ENCODE measurements around the gene GNG13. TPM values are rescaled to one million over a fixed set of nuclear protein-coding genes. Genes with fewer than 3 reads are reported as not detected.
A peak's percentile ranks its signal among the peaks of the same experiment; 100 is the strongest.

The GNG13 gene
- not detected for polyA plus RNA-seq (2013, experiment 1 of 2)
- not detected for polyA plus RNA-seq (2013, experiment 2 of 2)

GRCh38 chr16:799948-800833 is at the start of gene GNG13:
Gene GNG13 (minus strand): TSS chr16:800734. CDS start chr16:799077, 1,657 bp downstream.
- H3K27me3 ChIP-seq (ENCODE audit: insufficient read depth, low read length) = peaks cover 48% of the 10 kb centered on the region
- 0 out of 2 replicates have a peak within 1 kb of the TSS, but pooled peaks have one; percentile 31 for H3K9ac ChIP-seq (ENCODE audit: low read depth, low read length)
- WGBS = 10% methylated on average over 57 of the region's 57 CpGs
- H3K9me3 ChIP-seq (ENCODE audit: insufficient read depth, low read depth, low read length) = no peaks in the 10 kb centered on the region
- peak within 1 kb of the TSS; percentile 44 for H3K4me3 ChIP-seq (ENCODE audit: low read length)
- peaks cover 7% of the 10 kb centered on the region; the same call in 1 of the 2 replicates for H3K36me3 ChIP-seq (ENCODE audit: insufficient read depth, low read length)
- no peaks in the 10 kb centered on the region for H3K4me1 ChIP-seq (ENCODE audit: insufficient read depth, low read length)
- no peak within 1 kb of the TSS for H3K27ac ChIP-seq (ENCODE audit: low read depth, low read length)

- Histone ChIP-seq H3K4me1 (ENCODE audit: insufficient read depth, low read length) (no peaks in the 10 kb centered on the region), H3K9ac (ENCODE audit: low read depth, low read length) (no peak overlapping the region), H3K4me3 (ENCODE audit: low read length) (no peak overlapping the region), H3K9me3 (ENCODE audit: insufficient read depth, low read depth, low read length) (peaks cover 45% of the 10 kb centered on the region), H3K27me3 (ENCODE audit: insufficient read depth, low read length) (no peaks in the 10 kb centered on the region), H3K36me3 (ENCODE audit: insufficient read depth, low read length) (no peaks in the 10 kb centered on the region), H3K27ac (ENCODE audit: low read depth, low read length) (no peak overlapping the region)
- 94% methylated on average over 44 of the region's 44 CpGs for WGBS
These were observed 48.1 kb upstream of the GNG13 start for GRCh38 chr16:848510-849253.

- no peak overlapping the region for H3K27ac ChIP-seq (ENCODE audit: low read depth, low read length)
- WGBS = 96% methylated on average over 33 of the region's 33 CpGs
- H3K27me3 ChIP-seq (ENCODE audit: insufficient read depth, low read length) = no peaks in the 10 kb centered on the region
- H3K4me1 ChIP-seq (ENCODE audit: insufficient read depth, low read length) = no peaks in the 10 kb centered on the region
- peaks cover 45% of the 10 kb centered on the region for H3K9me3 ChIP-seq (ENCODE audit: insufficient read depth, low read depth, low read length)
- no peak overlapping the region for H3K9ac ChIP-seq (ENCODE audit: low read depth, low read length)
- no peak overlapping the region for H3K4me3 ChIP-seq (ENCODE audit: low read length)
- no peaks in the 10 kb centered on the region for H3K36me3 ChIP-seq (ENCODE audit: insufficient read depth, low read length)
These were observed 47.3 kb upstream of the GNG13 start for GRCh38 chr16:847681-848445.

GRCh38 chr16:847151-847550 is 46.6 kb upstream of the GNG13 start:
- Histone ChIP-seq H3K4me1 (ENCODE audit: insufficient read depth, low read length) (no peaks in the 10 kb centered on the region), H3K36me3 (ENCODE audit: insufficient read depth, low read length) (no peaks in the 10 kb centered on the region), H3K4me3 (ENCODE audit: low read length) (no peak overlapping the region), H3K9ac (ENCODE audit: low read depth, low read length) (no peak overlapping the region), H3K27me3 (ENCODE audit: insufficient read depth, low read length) (no peaks in the 10 kb centered on the region), H3K27ac (ENCODE audit: low read depth, low read length) (no peak overlapping the region), H3K9me3 (ENCODE audit: insufficient read depth, low read depth, low read length) (peaks cover 45% of the 10 kb centered on the region)
- 84% methylated on average over 10 of the region's 10 CpGs for WGBS

- Histone ChIP-seq H3K4me3 (ENCODE audit: low read length) (no peak overlapping the region), H3K9me3 (ENCODE audit: insufficient read depth, low read depth, low read length) (peaks cover 34% of the 10 kb centered on the region), H3K27me3 (ENCODE audit: insufficient read depth, low read length) (no peaks in the 10 kb centered on the region), H3K9ac (ENCODE audit: low read depth, low read length) (no peak overlapping the region), H3K4me1 (ENCODE audit: insufficient read depth, low read length) (no peaks in the 10 kb centered on the region), H3K36me3 (ENCODE audit: insufficient read depth, low read length) (no peaks in the 10 kb centered on the region), H3K27ac (ENCODE audit: low read depth, low read length) (no peak overlapping the region)
- 91% methylated on average over 26 of the region's 26 CpGs for WGBS
These were observed 44.8 kb upstream of the GNG13 start for GRCh38 chr16:845351-845745.

- no peak overlapping the region for H3K27ac ChIP-seq (ENCODE audit: low read depth, low read length)
- H3K9ac ChIP-seq (ENCODE audit: low read depth, low read length) = no peak overlapping the region
- no peaks in the 10 kb centered on the region for H3K27me3 ChIP-seq (ENCODE audit: insufficient read depth, low read length)
- H3K4me3 ChIP-seq (ENCODE audit: low read length) = no peak overlapping the region
- 95% methylated on average over 48 of the region's 48 CpGs for WGBS
- peaks cover 28% of the 10 kb centered on the region; the same call in 1 of the 2 replicates for H3K9me3 ChIP-seq (ENCODE audit: insufficient read depth, low read depth, low read length)
- H3K36me3 ChIP-seq (ENCODE audit: insufficient read depth, low read length) = no peaks in the 10 kb centered on the region
- no peaks in the 10 kb centered on the region for H3K4me1 ChIP-seq (ENCODE audit: insufficient read depth, low read length)
These were observed 44.3 kb upstream of the GNG13 start for GRCh38 chr16:844638-845350.

- Histone ChIP-seq H3K36me3 (ENCODE audit: insufficient read depth, low read length) (no peaks in the 10 kb centered on the region), H3K27ac (ENCODE audit: low read depth, low read length) (no peak overlapping the region), H3K4me3 (ENCODE audit: low read length) (no peak overlapping the region), H3K9ac (ENCODE audit: low read depth, low read length) (no peak overlapping the region), H3K9me3 (ENCODE audit: insufficient read depth, low read depth, low read length) (peaks cover 18% of the 10 kb centered on the region; the same call in 1 of the 2 replicates), H3K4me1 (ENCODE audit: insufficient read depth, low read length) (no peaks in the 10 kb centered on the region), H3K27me3 (ENCODE audit: insufficient read depth, low read length) (no peaks in the 10 kb centered on the region)
- 93% methylated on average over 20 of the region's 20 CpGs for WGBS
These were observed 43.2 kb upstream of the GNG13 start for GRCh38 chr16:843771-844170.

GRCh38 chr16:842711-843560 is 42.4 kb upstream of the GNG13 start:
- Histone ChIP-seq H3K36me3 (ENCODE audit: insufficient read depth, low read length) (no peaks in the 10 kb centered on the region), H3K4me3 (ENCODE audit: low read length) (no peak overlapping the region), H3K27ac (ENCODE audit: low read depth, low read length) (no peak overlapping the region), H3K9me3 (ENCODE audit: insufficient read depth, low read depth, low read length) (peaks cover 10% of the 10 kb centered on the region; the same call in 1 of the 2 replicates), H3K4me1 (ENCODE audit: insufficient read depth, low read length) (no peaks in the 10 kb centered on the region), H3K9ac (ENCODE audit: low read depth, low read length) (no peak overlapping the region; the same call in 1 of the 2 replicates), H3K27me3 (ENCODE audit: insufficient read depth, low read length) (no peaks in the 10 kb centered on the region)
- WGBS = 83% methylated on average over 33 of the region's 33 CpGs

GRCh38 chr16:842061-842476 is 41.5 kb upstream of the GNG13 start:
- Histone ChIP-seq H3K4me3 (ENCODE audit: low read length) (no peak overlapping the region), H3K27me3 (ENCODE audit: insufficient read depth, low read length) (no peaks in the 10 kb centered on the region), H3K36me3 (ENCODE audit: insufficient read depth, low read length) (no peaks in the 10 kb centered on the region), H3K27ac (ENCODE audit: low read depth, low read length) (no peak overlapping the region), H3K9ac (ENCODE audit: low read depth, low read length) (no peak overlapping the region), H3K4me1 (ENCODE audit: insufficient read depth, low read length) (no peaks in the 10 kb centered on the region), H3K9me3 (ENCODE audit: insufficient read depth, low read depth, low read length) (peaks cover 3% of the 10 kb centered on the region; the same call in 1 of the 2 replicates)
- WGBS = 92% methylated on average over 19 of the region's 19 CpGs

Measured in HUES64 (cell line).